SK-MEL-5 (cell line): ENCODE data around the gene SNX9. TPM values are rescaled to one million over a fixed set of nuclear protein-coding genes. Genes with fewer than 3 reads are reported as not detected.
"Not testable (repeated sequence)": the region's sequence is repeated elsewhere in the genome, so short reads cannot be mapped to it uniquely, and the experiment has no call there.

Experiments used
- DNase-seq: peaks from one replicate; pipeline ENCODE4 v3.0.0-alpha.2; 2016; ENCODE audit warnings: low read depth, low spot score
- in situ Hi-C: cut with HindIII; loops from 2 replicates; pipeline ENCODE4 v1.10.0; 2016; ENCODE audit warnings: low sequenced_read_pairs, high pct_unique_total_duplicates, low pct_unique_long_range_greater_than_20kb
- total RNA-seq: library from RNA; depleted of rRNA; stranded (reverse); fragments of >200 nt; shearing (Covaris generic); gene quantifications from 2 replicates; pipeline ENCODE4 v1.2.3, GENCODE V29; 2014

SNX9 gene
- total RNA-seq, 1 experiment from 2014 or later: 138 TPM

DNA sequence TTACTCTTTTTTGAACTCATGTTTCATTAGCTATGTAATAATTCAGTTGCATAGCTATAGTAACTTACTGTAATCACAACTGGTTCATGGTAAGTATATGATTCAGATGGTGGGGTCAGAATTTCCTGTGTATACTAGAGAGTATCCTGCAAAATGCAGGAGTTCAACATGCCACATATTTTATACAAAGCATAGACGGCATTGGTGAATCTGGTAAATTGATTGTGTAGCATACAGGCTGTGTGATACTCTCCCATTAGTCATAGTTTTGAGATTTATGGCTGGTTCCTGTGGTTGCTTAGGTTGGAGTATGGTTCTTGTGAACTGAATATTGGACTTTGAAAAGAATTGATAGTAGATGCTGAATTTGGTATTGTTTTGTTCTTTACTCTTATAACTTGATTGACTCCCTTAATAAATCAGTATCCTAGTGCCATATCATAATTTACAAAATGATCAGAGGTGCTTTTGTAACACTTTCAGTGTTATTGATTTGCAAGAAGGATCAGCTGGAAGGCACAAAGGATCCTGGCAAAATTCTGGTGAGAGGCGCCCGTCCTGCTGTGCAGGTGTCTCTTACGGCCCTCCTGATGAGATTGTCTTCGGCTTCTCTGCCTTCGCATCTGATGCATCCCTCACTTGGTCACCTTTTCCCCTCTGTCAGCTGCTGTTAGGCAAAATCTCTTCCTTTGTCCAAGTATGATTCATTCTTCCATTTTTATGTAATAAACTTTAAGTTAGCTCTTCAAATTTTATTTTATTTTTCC lies 22.6 kb downstream of the SNX9 start:
- DNase-seq: no peak
- in situ Hi-C loops: no loop called here

DNA sequence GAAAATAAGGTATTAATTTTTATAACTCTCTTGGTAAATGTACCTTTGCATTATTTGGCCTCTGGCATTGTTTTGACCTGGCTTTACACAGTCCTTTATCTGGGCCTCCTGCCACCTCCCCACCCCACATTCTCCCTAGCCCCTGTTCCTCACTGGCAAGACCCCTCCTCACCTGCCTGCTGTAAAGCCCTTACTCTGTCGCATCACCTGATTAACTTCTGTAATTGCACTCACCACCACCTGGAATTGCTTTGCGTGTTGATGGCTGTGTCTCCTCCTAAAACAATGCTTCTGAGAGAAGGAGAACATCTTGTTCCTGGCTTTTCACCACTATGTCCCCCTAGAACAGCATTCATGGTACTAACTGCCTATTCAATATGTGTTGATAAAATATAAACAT lies 24.8 kb downstream of the SNX9 start:
- in situ Hi-C loops: no loop called here
- DNase-seq: no peak

DNA sequence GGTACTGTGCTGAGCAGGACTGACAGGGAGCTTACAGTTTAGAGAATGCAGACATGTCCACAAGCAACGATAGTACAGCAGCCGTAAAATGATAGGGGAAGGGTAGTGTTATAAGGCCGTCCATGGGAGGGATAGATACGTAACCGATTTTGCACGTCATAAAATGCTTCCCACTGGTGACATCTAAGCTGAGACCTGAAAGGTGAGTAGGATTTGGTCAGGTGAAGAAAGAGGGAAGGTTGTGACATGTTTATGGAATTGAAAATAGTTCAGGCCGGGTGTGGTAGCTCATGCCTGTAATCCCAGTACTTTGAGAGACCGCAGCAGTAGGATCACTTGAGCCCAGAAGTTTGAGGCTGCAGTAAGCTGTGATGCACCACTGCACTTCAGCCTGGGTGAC lies 25.6 kb downstream of the SNX9 start:
- no peak for DNase-seq
- in situ Hi-C loops: no loop called here

DNA sequence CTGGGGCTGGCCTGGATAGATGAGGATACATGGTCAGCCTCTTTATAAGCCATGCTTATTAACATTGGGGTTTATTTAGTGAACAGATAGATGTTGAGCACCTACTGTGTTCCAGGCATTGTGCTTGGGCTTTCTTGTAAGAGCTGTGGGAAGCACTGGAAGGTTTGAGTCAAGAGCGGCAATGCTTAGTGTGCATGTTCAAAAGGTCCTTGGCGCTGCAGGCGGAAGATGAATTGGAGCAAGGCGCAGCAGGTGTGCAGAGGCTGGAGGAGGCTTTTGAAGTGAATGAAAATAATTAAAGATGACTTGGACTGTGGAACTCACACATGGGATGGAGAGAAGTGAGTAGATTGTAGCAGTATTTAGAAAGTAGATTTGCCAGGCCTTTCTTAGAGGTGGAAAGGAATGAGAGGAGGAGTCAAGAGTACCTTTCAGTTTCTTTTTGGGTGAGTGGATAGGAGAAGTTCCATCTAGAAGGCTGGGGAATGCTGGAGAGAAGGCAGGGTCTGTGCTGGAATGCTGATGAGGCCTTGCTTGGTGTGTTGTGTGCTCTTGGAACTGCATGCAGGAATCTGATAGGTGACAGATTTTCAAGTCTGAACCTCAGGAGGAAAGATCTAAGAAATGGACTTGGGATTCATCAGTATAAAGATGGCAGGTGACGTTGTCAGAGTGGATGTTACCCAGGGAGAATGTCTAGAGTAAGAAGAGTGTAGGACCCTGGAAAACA lies 26.4 kb downstream of the SNX9 start:
- in situ Hi-C loops: no loop called here
- no peak for DNase-seq

DNA sequence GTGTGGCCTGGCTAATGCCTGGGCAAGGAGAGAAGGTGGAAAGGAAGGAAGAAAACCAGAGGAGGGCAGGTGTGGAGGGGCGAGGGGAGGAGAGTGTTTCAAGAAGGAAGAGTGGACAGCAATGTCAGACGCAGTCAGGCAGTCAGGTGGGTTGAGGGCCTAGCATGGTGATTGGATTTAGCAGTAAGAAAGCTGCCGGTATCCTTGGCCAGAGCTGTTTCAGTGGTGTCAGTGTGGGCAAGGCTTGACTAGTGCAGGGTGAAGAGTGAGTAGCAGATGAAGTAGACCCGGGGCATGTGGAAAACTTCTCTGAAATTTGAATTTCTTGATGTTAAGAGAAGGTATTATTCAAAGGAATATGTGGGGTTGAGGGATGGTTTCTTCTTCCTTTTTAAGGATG lies 27.0 kb downstream of the SNX9 start:
- in situ Hi-C loops: no loop called here

DNA sequence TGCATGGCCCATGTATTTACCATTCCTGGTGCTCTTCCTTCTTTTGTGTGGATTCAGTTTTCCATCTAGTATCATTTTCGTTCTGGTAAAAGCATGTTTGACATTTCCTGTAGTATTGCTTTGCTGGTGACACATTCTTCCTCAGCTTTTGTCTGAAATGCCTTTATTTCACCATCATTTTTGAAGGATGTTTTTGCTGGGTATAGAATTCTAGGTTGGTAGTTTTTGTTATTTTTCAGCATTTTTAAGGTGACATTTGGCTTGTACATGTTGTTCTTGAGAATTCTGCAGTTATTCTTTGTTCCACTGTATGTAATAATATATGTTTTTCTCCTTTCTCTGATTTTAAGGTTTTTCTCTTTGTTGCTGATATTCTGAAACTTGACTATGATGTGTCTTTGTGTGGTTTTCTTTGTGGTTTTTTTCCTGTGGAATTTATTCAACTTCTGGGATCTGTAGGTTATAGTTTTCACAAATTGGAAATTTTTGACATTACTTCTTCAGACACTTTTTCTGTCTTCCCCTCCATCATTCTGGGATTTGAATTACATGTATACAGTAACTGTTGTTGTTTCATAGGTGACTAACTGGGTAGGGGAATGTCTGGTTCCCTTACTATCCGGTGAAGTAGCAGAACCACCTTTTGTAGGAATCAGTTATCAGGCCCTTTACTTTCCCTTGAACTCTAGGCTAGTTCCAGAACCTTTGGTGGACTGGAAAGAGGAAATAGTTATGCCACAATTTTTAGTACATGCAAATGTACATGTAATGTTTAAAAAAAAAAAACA lies 30.2 kb downstream of the SNX9 start:
- DNase-seq: no peak
- in situ Hi-C loops: no loop called here

More for the DNA sequence above, 27.0 kb downstream of the SNX9 start:
- no peak for DNase-seq

DNA sequence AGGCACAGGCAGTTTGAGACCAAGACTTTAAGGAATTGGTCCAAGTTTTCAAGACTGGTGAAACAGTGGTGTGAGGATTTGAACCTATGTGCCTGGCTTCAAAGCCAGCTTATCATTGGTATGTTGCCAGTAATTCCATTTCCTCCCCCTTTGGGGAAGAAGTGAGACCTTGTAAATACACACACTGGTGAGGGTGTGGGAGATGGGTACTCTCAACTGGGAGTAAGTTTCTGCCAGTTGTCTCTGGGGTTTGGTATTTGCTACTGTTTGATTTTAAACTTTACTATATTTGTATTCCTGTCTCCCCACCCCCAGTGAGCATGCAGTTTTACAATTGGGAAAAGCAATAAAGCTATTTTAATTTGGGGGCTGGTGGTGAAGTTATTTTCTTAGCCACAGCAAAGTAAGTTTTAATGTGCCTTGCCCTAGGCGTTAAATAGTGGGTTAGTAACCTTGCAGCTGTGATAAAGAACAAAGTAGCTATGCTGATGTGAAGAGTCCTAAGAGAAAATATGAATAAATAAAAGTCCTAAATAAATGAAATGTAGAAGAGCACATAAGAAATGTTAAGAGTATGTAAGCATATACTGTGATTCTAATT lies 31.0 kb downstream of the SNX9 start:
- DNase-seq: no peak
- in situ Hi-C loops: no loop called here

DNA sequence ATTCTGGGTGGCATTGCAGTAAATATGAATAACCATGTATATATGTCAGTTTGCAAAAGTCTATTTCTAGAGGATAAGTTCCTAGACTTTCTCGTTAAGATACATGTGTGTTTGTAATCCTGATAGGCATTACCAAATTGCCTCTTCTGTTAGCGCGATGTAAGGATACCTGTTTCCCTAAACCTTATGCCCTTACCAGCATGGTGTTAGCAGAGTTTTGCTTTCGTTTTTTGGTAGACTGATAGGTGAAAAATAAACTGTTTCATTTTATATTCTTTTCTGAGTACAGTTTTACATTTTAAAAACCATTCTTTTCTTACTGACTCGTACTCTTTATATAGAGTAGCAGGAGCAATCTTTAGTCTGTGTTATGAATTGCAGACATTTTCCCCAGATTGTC lies 32.3 kb downstream of the SNX9 start:
- no peak for DNase-seq
- in situ Hi-C loops: no loop called here

DNA sequence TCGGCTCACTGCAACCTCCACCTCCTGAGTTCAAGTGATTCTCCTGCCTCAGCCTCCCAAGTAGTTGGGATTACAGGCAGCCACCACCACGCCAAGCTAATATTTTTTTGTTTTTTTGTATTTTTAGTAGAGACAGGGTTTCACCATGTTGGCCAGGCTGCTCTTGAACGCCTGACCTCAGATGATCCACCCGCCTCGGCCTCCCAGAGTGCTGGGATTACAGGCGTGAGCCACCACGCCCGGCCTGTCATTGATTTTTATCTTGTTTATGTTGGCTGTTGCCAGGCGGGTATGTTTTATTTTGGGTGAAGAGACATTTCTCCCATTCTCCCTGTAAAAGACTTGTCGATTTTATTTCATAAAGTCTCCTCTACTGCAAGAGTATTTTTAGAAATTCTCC lies 32.8 kb downstream of the SNX9 start:
- in situ Hi-C loops, DNase-seq: not testable (repeated sequence)

DNA sequence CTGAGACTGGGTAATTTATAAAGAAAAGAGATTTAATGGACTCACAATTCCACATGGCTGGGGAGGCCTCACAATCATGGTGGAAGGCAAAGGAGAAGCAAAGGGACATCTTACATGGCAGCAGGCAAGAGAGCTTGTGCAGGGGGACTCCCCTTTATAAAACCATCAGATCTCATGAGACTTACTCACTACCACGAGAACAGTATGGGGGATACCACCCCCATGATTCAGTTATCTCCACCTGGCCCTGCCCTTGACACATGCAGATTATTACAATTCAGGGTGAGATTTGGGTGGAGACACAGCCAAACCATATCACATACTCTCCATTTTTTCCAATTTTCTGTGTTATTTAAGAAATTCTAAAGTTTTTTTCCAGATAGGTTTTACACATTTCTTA lies 35.6 kb downstream of the SNX9 start:
- DNase-seq, in situ Hi-C loops: not testable (repeated sequence)

DNA sequence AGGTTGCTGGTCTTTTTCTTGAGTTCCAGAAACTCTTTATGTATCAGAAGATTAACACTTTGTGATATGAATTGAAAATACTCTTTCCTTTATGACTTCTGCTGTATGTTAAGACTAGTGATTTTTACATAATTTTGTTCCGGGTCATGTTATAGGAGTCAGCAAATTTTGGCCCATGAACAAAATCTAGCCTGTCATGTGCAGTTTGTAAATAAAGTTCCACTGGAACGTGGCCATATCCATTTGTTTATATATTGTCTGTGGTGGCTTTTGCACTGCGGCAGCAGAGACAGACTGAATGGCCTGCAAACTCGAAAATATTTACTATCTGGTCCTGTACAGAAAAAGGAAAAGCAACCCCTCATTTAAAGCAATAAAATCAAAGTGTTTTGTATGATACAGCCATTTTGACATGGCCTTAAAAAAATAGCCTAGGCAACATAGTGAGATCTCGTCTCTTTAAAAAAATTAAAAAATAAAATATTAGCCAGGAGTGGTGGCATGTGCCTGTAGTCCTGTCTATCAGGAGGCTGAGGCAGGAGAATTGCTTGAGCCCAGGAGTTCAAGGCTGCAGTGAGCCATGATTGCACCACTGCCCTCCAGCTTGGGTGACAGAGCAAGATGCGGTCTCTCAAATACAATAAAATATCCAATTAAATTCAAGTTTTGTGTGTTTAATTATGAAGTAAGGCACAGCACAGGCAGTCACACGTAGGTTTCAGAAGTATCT lies 36.9 kb downstream of the SNX9 start:
- in situ Hi-C loops: no loop called here
- no peak for DNase-seq

DNA sequence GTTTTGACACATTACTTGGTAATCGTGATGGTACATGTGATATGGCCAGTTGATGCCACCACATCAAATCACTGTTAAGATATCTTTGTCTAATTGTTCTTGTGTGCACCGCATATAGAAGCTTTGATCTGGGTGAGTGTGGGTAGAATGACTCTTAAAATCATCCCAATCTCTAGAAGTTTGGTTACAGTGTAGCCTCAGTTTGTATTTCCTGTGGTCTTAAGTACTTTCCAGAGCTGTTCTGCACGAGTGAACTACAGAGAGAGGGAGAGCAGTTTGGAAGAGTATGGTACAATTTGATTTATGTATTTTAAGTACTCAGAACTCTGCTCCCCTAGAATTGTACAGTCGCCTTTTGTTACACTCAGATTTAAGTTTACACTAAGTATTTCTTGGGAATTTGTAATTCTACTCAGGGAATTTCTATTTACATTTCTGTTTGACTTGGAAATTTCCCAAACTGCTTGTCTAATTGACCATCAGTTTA lies 37.5 kb downstream of the SNX9 start:
- in situ Hi-C loops: no loop called here
- peak; percentile 21 for DNase-seq

DNA sequence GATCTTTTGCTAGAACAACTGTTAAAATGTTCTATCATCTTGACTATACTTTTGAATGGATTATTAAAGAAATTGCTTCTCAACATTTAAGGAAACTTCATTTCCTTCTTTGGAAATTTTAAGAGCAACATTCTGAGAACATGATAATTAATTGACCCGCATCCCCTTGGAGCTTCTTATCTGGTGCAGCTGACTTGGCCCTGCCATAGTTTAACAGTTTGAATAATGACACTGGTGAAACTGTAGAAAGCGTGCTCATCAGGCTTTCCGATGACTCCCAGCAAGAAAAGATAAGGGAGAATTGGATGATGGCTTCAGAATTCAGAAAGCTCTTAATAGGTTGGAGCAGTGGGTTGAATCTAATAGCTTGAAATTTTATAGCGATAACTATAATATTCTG lies 38.1 kb downstream of the SNX9 start:
- in situ Hi-C loops: no loop called here
- DNase-seq: no peak

DNA sequence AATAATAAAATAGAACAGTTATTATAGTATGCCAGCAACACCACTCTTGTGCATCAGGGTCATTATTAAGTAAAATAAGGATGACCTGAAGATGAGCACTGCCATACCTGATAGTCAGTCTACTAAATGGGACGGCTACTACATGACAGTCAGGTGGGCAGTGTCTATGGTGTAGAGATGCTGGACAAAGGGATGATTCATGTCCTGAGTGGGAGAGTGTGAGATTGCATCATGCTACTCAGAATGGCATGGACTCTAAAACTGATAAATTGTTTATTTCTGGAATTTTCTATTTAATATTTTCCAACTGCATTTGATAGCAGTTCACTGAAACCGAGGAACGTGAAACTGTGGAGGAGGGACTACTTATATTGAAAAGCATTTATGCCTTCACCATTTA lies 38.8 kb downstream of the SNX9 start:
- in situ Hi-C loops: no loop called here
- peak; percentile 67 for DNase-seq

DNA sequence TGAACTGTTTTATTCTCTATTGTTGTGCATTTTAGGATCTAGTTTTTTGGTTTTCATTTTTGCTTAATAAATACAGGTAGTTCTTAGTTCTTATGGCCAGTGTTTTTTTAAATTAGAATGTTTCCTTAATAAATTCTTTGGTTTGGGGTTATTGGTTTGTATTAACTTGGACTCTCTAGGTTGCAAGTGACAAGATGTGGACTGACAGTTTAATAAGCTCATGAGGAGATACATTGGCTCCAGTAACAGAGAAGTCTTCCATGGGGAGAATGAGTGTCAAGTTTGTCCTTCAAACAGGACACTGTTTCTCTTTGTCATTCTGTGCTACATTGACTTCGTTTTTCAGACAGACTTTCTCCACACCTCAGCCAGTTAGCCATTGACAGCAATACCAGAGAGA lies 39.7 kb downstream of the SNX9 start:
- no peak for DNase-seq
- in situ Hi-C loops: no loop called here

DNA sequence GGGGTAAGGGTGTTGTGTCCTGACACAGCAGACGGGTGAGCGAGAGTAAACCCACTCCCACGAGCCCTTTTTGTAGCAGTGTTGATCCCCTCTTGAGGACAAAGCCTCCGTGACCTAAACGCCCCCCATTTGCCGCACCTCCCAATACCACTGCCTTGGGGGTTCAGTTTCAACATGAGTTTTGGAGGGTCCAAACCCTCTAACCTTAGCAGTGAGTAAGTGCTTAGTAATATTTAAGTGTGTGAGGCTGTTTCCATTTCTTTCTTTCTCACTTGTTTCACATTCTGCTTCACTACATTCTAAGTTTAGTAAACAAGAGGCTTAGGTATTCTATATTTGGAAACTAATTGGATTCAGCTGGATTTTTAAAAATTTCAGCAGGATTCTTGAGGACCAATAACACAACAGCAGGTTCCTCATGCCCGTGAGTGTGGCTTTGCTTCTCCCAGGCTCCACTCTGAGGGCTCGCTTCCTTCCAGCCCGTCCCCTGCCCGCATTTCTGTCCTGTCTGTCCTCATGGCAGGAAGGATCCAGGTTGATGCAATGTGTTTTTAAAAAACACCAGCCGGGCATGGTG lies 41.2 kb downstream of the SNX9 start:
- no peak for DNase-seq
- in situ Hi-C loops: no loop called here

DNA sequence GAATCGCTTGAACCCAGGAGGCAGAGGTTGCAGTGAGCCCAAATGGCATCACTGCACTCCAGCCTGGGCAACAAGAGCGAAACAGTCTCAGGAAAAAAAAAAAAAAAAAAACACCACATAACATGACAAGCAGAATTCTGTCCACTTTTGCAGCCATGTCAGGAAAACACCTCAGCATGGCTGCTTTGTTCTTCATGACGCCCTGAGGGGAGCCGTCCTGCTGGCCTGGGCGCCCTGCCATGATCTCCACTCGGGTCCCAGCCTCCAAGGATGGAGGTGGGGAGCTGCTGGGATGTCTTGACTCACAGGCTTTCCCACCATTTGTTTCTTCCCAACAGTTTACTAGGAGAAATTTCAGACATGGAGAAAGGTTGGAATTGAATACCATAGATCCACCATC lies 42.2 kb downstream of the SNX9 start:
- in situ Hi-C loops: no loop called here
- DNase-seq: no peak
